Activated CD4-positive, alpha-beta T cell treated with anti-CD3 and anti-CD28 coated beads, Interleukin-2, amount 50 U/mL, for 24 hours (primary cell): ENCODE data around the gene POC5.
"Not testable (repeated sequence)": the region's sequence is repeated elsewhere in the genome, so short reads cannot be mapped to it uniquely, and the experiment has no call there.

Experiments
- DNase-seq, 2 donors: peaks; one replicate each; pipeline ENCODE4 v3.0.0-alpha.2; 2020; ENCODE audit warnings: low read depth in 1 of 2, low spot score in 1 of 2

POC5 gene

GRCh38 chr5:75706775-75707174, 10.5 kb downstream of the POC5 start:
- DNase-seq, result no peak

GRCh38 chr5:75706016-75706415, 11.2 kb downstream of the POC5 start:
- DNase-seq, result no peak

- DNase-seq, result no peak
Observed at GRCh38 chr5:75701856-75702255, 15.4 kb downstream of the POC5 start.

- not testable (repeated sequence) for DNase-seq
Observed at GRCh38 chr5:75695472-75696351, 21.5 kb downstream of the POC5 start.

GRCh38 chr5:75694781-75695180, 22.5 kb downstream of the POC5 start:
- no peak for DNase-seq

GRCh38 chr5:75690669-75691068, 26.6 kb downstream of the POC5 start:
- no peak for DNase-seq

- no peak for DNase-seq
Observed at GRCh38 chr5:75686480-75686879, 30.8 kb downstream of the POC5 start.

GRCh38 chr5:75685141-75685540, 32.1 kb downstream of the POC5 start:
- DNase-seq, result no peak

GRCh38 chr5:75681125-75681830, 36.0 kb downstream of the POC5 start:
- DNase-seq, result no peak

GRCh38 chr5:75678155-75678554, 39.1 kb downstream of the POC5 start:
- DNase-seq, result no peak

GRCh38 chr5:75677607-75678006, 39.6 kb downstream of the POC5 start:
- no peak for DNase-seq

GRCh38 chr5:75675783-75676182, 41.5 kb downstream of the POC5 start:
- DNase-seq, result no peak

- DNase-seq, result no peak
Observed at GRCh38 chr5:75672616-75673015, 44.6 kb downstream of the POC5 start.

GRCh38 chr5:75671506-75671905, 45.7 kb downstream of the POC5 start:
- DNase-seq, result no peak

GRCh38 chr5:75670577-75670976, 46.7 kb downstream of the POC5 start:
- no peak for DNase-seq

GRCh38 chr5:75668977-75669689, 48.1 kb downstream of the POC5 start:
- peak; percentile 6 to 54 for DNase-seq

- DNase-seq, result no peak
Observed at GRCh38 chr5:75668445-75668844, 48.8 kb downstream of the POC5 start.

GRCh38 chr5:75667586-75667985, 49.7 kb downstream of the POC5 start:
- no peak for DNase-seq

GRCh38 chr5:75666801-75667200, 50.4 kb downstream of the POC5 start:
- no peak for DNase-seq

GRCh38 chr5:75664979-75665378, 52.3 kb downstream of the POC5 start:
- no peak for DNase-seq

GRCh38 chr5:75663579-75664284, 53.5 kb downstream of the POC5 start:
- no peak for DNase-seq
